H9 (cell line): ENCODE data around the gene BARX2. TPM values are rescaled to one million over a fixed set of nuclear protein-coding genes. Genes with fewer than 3 reads are reported as not detected.

Source experiments
- DNase-seq: peaks from one replicate; pipeline ENCODE4 v3.0.0-alpha.2; 2017
- H2AFZ ChIP-seq: one replicate; pipeline ENCODE4 v1.6.1; 2013; ENCODE audit warnings: mild to moderate bottlenecking, low read length, control low read depth, moderate library complexity
- H2AK5ac ChIP-seq: 2 replicates; pipeline ENCODE4 v1.6.1; 2013; ENCODE audit warnings: low read length, control low read depth, mixed read lengths; ENCODE audit not compliant: insufficient read length
- H2BK120ac ChIP-seq: one replicate; pipeline ENCODE4 v1.6.1; 2013; ENCODE audit warnings: low read depth, mild to moderate bottlenecking, low read length, control low read depth, inconsistent platforms; ENCODE audit not compliant: poor library complexity, severe bottlenecking
- H2BK12ac ChIP-seq: 2 replicates; pipeline ENCODE4 v1.6.1; 2013; ENCODE audit warnings: low read length, control low read depth, mixed read lengths, low read depth; ENCODE audit not compliant: insufficient read length
- H2BK15ac ChIP-seq: 2 replicates; pipeline ENCODE4 v1.6.1; 2013; ENCODE audit warnings: low read depth, low read length, control low read depth
- H2BK20ac ChIP-seq: one replicate; pipeline ENCODE4 v1.6.1; 2013; ENCODE audit warnings: low read depth, mild to moderate bottlenecking, low read length, control low read depth, inconsistent platforms; ENCODE audit not compliant: poor library complexity, severe bottlenecking
- H2BK5ac ChIP-seq: 2 replicates; pipeline ENCODE4 v1.6.1; 2013; ENCODE audit warnings: low read length, control low read depth, mixed read lengths; ENCODE audit not compliant: insufficient read length
- H3K14ac ChIP-seq: 2 replicates; pipeline ENCODE4 v1.6.1; 2013; ENCODE audit warnings: low read length, control low read depth; ENCODE audit not compliant: insufficient read depth
- H3K18ac ChIP-seq: 2 replicates; pipeline ENCODE4 v1.6.1; 2013; ENCODE audit warnings: low read depth, mild to moderate bottlenecking, mixed read lengths, low read length, control low read depth; ENCODE audit not compliant: insufficient read length
- H3K23ac ChIP-seq: 2 replicates; pipeline ENCODE4 v1.6.1; 2013; ENCODE audit warnings: low read length, control low read depth, mixed read lengths, low read depth; ENCODE audit not compliant: insufficient read length
- H3K23me2 ChIP-seq: 2 replicates; pipeline ENCODE4 v1.6.1; 2013; ENCODE audit warnings: low read depth, mild to moderate bottlenecking, mixed read lengths, low read length, control low read depth; ENCODE audit not compliant: insufficient read length, poor library complexity, severe bottlenecking
- H3K27ac ChIP-seq: 2 replicates; pipeline ENCODE4 v1.5.1; 2013; ENCODE audit warnings: low read length, control low read depth, mixed read lengths, low read depth; ENCODE audit not compliant: insufficient read length
- H3K27me3 ChIP-seq: 2 replicates; pipeline ENCODE4 v1.6.1; 2013; ENCODE audit warnings: low read length, control low read depth, inconsistent platforms; ENCODE audit not compliant: insufficient read depth
- H3K4ac ChIP-seq: 2 replicates; pipeline ENCODE4 v1.6.1; 2013; ENCODE audit warnings: low read depth, mild to moderate bottlenecking, control low read depth, inconsistent platforms, low read length, moderate library complexity
- H3K4me1 ChIP-seq: 2 replicates; pipeline ENCODE4 v1.6.1; 2013; ENCODE audit warnings: low read length, control low read depth, inconsistent platforms; ENCODE audit not compliant: insufficient read depth
- H3K4me2 ChIP-seq: 2 replicates; pipeline ENCODE4 v1.6.1; 2013; ENCODE audit warnings: low read length, control low read depth, mixed read lengths; ENCODE audit not compliant: insufficient read length, insufficient read depth
- H3K56ac ChIP-seq: 2 replicates; pipeline ENCODE4 v1.6.1; 2013; ENCODE audit warnings: low read depth, mild to moderate bottlenecking, mixed read lengths, low read length, control low read depth; ENCODE audit not compliant: insufficient read length
- H3K79me1 ChIP-seq: 2 replicates; pipeline ENCODE4 v1.6.1; 2013; ENCODE audit warnings: low read depth, mild to moderate bottlenecking, moderate library complexity, low read length, control low read depth, inconsistent platforms; ENCODE audit not compliant: insufficient read depth, poor library complexity, severe bottlenecking
- H3K79me2 ChIP-seq: 2 replicates; pipeline ENCODE4 v1.6.1; 2013; ENCODE audit warnings: low read length, control low read depth, inconsistent platforms; ENCODE audit not compliant: insufficient read depth
- H3K9ac ChIP-seq: 2 replicates; pipeline ENCODE4 v1.6.1; 2013; ENCODE audit warnings: low read length, control low read depth, mixed read lengths; ENCODE audit not compliant: insufficient read length; ENCODE audit errors: extremely low read depth
- H3K9me3 ChIP-seq: one replicate; pipeline ENCODE4 v1.6.1; 2013; ENCODE audit warnings: low read depth, low read length, inconsistent platforms; ENCODE audit not compliant: control insufficient read depth
- H3T11ph ChIP-seq: one replicate; pipeline ENCODE4 v1.6.1; 2013; ENCODE audit warnings: mild to moderate bottlenecking, low read length, control low read depth, inconsistent platforms
- H4K20me1 ChIP-seq: one replicate; pipeline ENCODE4 v1.6.1; 2013; ENCODE audit not compliant: control insufficient read depth, insufficient read length, insufficient read depth
- H4K5ac ChIP-seq: 2 replicates; pipeline ENCODE4 v1.6.1; 2013; ENCODE audit warnings: low read depth, mild to moderate bottlenecking, mixed read lengths, low read length, control low read depth; ENCODE audit not compliant: insufficient read length
- H4K8ac ChIP-seq: replicated peaks from 2 replicates; pipeline ENCODE4 v1.6.1; 2013; ENCODE audit warnings: low read length, control low read depth, mixed read lengths, low read depth; ENCODE audit not compliant: insufficient read length
- H4K91ac ChIP-seq: 2 replicates; pipeline ENCODE4 v1.6.1; 2013; ENCODE audit warnings: low read depth, mild to moderate bottlenecking, moderate library complexity, mixed read lengths, low read length, control low read depth; ENCODE audit not compliant: insufficient read length
- H3K27ac Mint-ChIP-seq, 3 experiments: 2 replicates in 2 of 3; 3 replicates in 1 of 3; pipeline ENCODE4 v1.8.0; 2020 to 2021; ENCODE audit warnings: mixed read lengths in 3 of 3, mild to moderate bottlenecking in 1 of 3, moderate library complexity in 1 of 3
- H3K27me3 Mint-ChIP-seq: 2 replicates; pipeline ENCODE4 v1.8.0; 2021; ENCODE audit warnings: low read depth, mild to moderate bottlenecking, moderate library complexity, mixed read lengths
- H3K36me3 Mint-ChIP-seq, 3 experiments: 2 replicates in 2 of 3; 3 replicates in 1 of 3; pipeline ENCODE4 v1.8.0; 2020 to 2021; ENCODE audit warnings: low read depth in 3 of 3, mixed read lengths in 3 of 3; ENCODE audit not compliant: insufficient read depth in 1 of 3
- H3K4me1 Mint-ChIP-seq, 2 experiments: 2 replicates each; pipeline ENCODE4 v1.8.0; 2020; ENCODE audit warnings: mixed read lengths in 2 of 2
- H3K4me3 Mint-ChIP-seq, 2 experiments: 2 replicates in 1 of 2; 3 replicates in 1 of 2; pipeline ENCODE4 v1.8.0; 2020 to 2021; ENCODE audit warnings: mild to moderate bottlenecking in 2 of 2, mixed read lengths in 2 of 2, moderate library complexity in 1 of 2
- H3K9me3 Mint-ChIP-seq, 2 experiments: 2 replicates in 1 of 2; 3 replicates in 1 of 2; pipeline ENCODE4 v1.8.0; 2020; ENCODE audit warnings: mild to moderate bottlenecking in 2 of 2, mixed read lengths in 2 of 2, moderate library complexity in 1 of 2
- WGBS: extraction: QIAGEN DNeasy Blood & Tissue Kit; methylation state at CpG from one replicate; pipeline ENCODE4 v1.1.7; 2013; ENCODE audit warnings: missing lambda C conversion rate, low lambda C conversion rate, mixed read lengths; ENCODE audit not compliant: insufficient read length; ENCODE audit errors: extremely low coverage; 5-methylcytosine and 5-hydroxymethylcytosine counted together
- total RNA-seq: library from RNA; stranded (reverse); gene quantifications from 2 replicates; pipeline ENCODE4 v1.2.1, GENCODE V29; 2021
- TF ChIP-seq, protein P1 (sequence below): fragments of 200-600 bp; sonication (generic); conservative IDR thresholded peaks from 3 replicates; pipeline ENCODE4 v1.8.0; 2021; ENCODE audit warnings: antibody characterized with exemption, mild to moderate bottlenecking

BARX2 gene
- total RNA-seq, 1 experiment from 2014 or later, result not detected

DNA sequence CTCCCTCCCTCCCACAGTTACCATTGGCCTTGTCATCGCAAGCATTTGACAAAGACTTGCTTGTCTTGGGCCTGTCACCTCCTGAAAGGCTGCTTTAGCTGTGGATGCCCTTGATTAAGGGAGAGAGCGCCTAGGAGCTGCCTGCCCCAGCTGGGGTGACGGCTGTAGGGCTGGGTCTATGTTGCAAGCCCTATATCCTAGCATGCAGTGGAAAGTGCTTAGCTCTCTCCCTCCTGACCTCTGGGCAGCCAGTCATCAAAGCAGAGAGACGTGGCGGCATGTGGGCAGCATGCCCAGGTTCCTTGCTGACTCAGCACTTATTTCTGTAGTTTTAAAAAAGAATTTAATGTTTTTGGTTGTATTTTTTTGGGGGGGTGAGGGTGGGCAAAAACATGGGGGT lies 75.9 kb downstream of the BARX2 start:
- Histone ChIP-seq H2BK12ac (no peak overlapping the region), H3K4me2 (no peak overlapping the region), H2AK5ac (no peak overlapping the region), H3K9me3 (no peaks in the 10 kb centered on the region), H3K18ac (no peak overlapping the region), H2BK120ac (no peak overlapping the region), H3K23me2 (no peaks in the 10 kb centered on the region), H3K14ac (no peak overlapping the region; the same call in 1 of the 2 replicates), H3T11ph (no peak overlapping the region), H3K79me1 (no peaks in the 10 kb centered on the region), H4K91ac (no peak overlapping the region), H3K4ac (no peak overlapping the region), H2AFZ (no peak overlapping the region), H3K9ac (no peak overlapping the region), H3K23ac (no peak overlapping the region), H4K5ac (no peak overlapping the region), H3K4me1 (peaks cover 4% of the 10 kb centered on the region; the same call in 1 of the 2 replicates), H4K8ac (no peak overlapping the region), H3K27ac (no peak overlapping the region), H2BK15ac (no peak overlapping the region), H3K56ac (no peak overlapping the region), H3K27me3 (no peaks in the 10 kb centered on the region), H4K20me1 (no peaks in the 10 kb centered on the region), H2BK5ac (no peak overlapping the region), H3K79me2 (no peaks in the 10 kb centered on the region), H2BK20ac (no peak overlapping the region)
- Mint-ChIP-seq H3K4me3 (no peak overlapping the region), H3K4me1 (peaks cover 37 to 43% of the 10 kb centered on the region in 2 experiments), H3K9me3 (peaks cover 11 to 15% of the 10 kb centered on the region in 2 experiments), H3K27me3 (no peaks in the 10 kb centered on the region), H3K36me3 (peaks cover 0 to 12% (median 4%) of the 10 kb centered on the region in 3 experiments; a peak in 4 of 7 replicates), H3K27ac (no peak overlapping the region)
- TF ChIP-seq, protein P1, sequence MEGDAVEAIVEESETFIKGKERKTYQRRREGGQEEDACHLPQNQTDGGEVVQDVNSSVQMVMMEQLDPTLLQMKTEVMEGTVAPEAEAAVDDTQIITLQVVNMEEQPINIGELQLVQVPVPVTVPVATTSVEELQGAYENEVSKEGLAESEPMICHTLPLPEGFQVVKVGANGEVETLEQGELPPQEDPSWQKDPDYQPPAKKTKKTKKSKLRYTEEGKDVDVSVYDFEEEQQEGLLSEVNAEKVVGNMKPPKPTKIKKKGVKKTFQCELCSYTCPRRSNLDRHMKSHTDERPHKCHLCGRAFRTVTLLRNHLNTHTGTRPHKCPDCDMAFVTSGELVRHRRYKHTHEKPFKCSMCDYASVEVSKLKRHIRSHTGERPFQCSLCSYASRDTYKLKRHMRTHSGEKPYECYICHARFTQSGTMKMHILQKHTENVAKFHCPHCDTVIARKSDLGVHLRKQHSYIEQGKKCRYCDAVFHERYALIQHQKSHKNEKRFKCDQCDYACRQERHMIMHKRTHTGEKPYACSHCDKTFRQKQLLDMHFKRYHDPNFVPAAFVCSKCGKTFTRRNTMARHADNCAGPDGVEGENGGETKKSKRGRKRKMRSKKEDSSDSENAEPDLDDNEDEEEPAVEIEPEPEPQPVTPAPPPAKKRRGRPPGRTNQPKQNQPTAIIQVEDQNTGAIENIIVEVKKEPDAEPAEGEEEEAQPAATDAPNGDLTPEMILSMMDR, result no peak
- no peak for DNase-seq
- no CpG with 5 or more reads among the region's 5 CpGs for WGBS
